ENCODE results near the gene ATP13A2.

Gene ATP13A2, protein sequence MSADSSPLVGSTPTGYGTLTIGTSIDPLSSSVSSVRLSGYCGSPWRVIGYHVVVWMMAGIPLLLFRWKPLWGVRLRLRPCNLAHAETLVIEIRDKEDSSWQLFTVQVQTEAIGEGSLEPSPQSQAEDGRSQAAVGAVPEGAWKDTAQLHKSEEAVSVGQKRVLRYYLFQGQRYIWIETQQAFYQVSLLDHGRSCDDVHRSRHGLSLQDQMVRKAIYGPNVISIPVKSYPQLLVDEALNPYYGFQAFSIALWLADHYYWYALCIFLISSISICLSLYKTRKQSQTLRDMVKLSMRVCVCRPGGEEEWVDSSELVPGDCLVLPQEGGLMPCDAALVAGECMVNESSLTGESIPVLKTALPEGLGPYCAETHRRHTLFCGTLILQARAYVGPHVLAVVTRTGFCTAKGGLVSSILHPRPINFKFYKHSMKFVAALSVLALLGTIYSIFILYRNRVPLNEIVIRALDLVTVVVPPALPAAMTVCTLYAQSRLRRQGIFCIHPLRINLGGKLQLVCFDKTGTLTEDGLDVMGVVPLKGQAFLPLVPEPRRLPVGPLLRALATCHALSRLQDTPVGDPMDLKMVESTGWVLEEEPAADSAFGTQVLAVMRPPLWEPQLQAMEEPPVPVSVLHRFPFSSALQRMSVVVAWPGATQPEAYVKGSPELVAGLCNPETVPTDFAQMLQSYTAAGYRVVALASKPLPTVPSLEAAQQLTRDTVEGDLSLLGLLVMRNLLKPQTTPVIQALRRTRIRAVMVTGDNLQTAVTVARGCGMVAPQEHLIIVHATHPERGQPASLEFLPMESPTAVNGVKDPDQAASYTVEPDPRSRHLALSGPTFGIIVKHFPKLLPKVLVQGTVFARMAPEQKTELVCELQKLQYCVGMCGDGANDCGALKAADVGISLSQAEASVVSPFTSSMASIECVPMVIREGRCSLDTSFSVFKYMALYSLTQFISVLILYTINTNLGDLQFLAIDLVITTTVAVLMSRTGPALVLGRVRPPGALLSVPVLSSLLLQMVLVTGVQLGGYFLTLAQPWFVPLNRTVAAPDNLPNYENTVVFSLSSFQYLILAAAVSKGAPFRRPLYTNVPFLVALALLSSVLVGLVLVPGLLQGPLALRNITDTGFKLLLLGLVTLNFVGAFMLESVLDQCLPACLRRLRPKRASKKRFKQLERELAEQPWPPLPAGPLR

DNA sequence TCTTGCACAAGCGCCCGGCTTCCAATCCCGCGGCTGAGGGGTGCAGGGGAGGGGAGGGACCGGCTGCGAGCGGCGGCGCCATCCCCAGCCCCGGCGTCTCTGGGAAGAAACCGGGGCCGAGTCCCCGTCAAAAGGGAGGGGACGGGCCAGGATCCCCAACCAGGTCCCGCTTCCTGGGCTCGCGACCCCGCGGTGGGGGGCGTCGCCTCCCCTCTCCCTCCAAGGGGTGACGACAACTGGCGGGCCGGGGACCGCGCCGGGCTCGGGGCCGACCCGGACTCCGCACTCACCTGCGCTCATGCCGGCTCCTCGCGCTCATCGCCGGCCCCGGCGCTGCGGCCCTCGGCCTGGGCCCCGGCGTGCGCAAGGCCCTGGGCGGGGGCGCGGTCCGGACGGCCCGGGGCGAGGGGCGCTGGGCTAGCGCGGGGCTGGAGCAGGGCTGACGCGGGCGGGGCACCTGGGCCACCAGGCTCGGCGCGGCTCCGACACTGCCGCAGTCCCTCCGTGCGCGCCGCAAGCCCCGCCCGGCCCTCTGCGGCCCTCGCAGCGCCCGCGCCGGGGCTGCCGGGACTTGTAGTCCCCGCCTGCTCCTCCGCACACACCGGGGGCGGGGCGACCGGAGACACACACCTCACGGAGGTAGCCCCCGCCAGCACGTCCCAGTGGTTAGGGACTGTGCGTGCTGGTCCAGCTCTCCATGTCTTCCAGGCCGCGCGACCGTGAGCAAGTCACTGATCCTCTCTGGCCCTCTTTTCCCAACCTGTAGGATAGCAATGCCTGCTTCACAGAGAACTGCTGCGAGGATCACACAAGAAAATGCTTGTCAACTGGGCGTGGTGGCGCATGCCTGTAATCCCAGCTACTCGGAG, at the start of gene ATP13A2:
TSS of gene ATP13A2 (minus strand) at position 490 of the 869 bp plus-strand sequence. CDS start at position 300, 190 bp downstream.
- H3K27me3 ChIP-seq (replicated peaks; ENCODE audit: control insufficient read depth, insufficient read depth, low read length) = no peaks in the 10 kb centered on the region
- peak within 1 kb of the TSS; percentile 83 for H3K4me3 ChIP-seq (ENCODE audit: low read length)
- H3K9ac ChIP-seq (ENCODE audit: low read length) = peak within 1 kb of the TSS; percentile 79
- peaks cover 31% of the 10 kb centered on the region for H3K4me1 ChIP-seq (ENCODE audit: control insufficient read depth, insufficient read depth, low read length)
- peak; percentile 89 for DNase-seq (ENCODE audit: low read depth)
- H3K9me3 ChIP-seq (ENCODE audit: control insufficient read depth, low read length) = no peaks in the 10 kb centered on the region
- no peaks in the 10 kb centered on the region for H3K36me3 ChIP-seq (ENCODE audit: control insufficient read depth, insufficient read depth, low read length, severe bottlenecking)

DNA sequence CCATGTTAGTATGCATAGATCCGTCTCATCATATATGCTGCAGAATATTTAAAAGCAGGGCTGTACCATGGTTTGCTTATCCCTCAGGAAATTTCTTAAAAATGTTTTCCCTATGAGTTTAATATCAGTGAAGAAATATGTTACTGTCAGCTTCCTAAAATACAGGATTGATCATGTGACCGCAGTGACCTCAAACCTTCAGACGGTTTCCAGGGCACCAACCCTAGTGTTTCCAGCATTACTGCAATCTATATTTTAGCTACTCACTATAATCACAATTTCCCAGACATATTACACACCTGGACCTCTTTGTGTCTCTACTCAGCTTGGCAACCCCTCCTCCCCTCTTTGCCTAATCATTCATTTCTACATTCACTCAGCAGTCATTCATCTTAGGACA, 49.8 kb upstream of the ATP13A2 start:
- Histone ChIP-seq H3K4me1 (ENCODE audit: control insufficient read depth, insufficient read depth, low read length) (peaks cover 15% of the 10 kb centered on the region), H3K27me3 (replicated peaks; ENCODE audit: control insufficient read depth, insufficient read depth, low read length) (peaks cover 6% of the 10 kb centered on the region), H3K4me3 (ENCODE audit: low read length) (no peak overlapping the region), H3K36me3 (ENCODE audit: control insufficient read depth, insufficient read depth, low read length, severe bottlenecking) (no peaks in the 10 kb centered on the region), H3K9me3 (ENCODE audit: control insufficient read depth, low read length) (peaks cover 11% of the 10 kb centered on the region), H3K9ac (ENCODE audit: low read length) (no peak overlapping the region)
- DNase-seq (ENCODE audit: low read depth) = no peak

DNA sequence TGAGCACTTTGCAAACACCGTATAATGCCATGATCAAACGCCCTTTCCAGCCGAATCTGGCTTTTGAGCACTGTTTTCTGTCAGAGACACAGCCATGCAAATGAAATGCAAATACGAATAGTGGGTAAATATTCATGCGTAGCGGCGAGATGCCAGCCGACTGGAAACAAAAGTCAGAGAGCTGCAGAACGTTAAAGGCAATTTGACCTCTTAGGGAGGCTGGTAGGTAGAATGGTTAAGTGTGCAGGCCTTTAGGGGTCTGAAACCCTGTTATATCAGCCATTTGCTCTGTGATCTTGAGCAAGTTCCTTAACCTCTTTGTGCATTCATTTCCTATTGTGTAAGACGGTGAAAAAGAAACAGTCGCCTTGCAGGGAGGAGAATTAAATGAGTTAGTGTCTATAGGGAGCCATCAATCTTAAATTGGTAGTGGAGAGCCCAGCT, 48.6 kb upstream of the ATP13A2 start:
- H3K27me3 ChIP-seq (replicated peaks; ENCODE audit: control insufficient read depth, insufficient read depth, low read length) = peaks cover 6% of the 10 kb centered on the region
- H3K4me1 ChIP-seq (ENCODE audit: control insufficient read depth, insufficient read depth, low read length) = peaks cover 15% of the 10 kb centered on the region
- no peaks in the 10 kb centered on the region for H3K36me3 ChIP-seq (ENCODE audit: control insufficient read depth, insufficient read depth, low read length, severe bottlenecking)
- H3K9ac ChIP-seq (ENCODE audit: low read length) = no peak overlapping the region
- no peak for DNase-seq (ENCODE audit: low read depth)
- H3K4me3 ChIP-seq (ENCODE audit: low read length) = no peak overlapping the region
- peaks cover 7% of the 10 kb centered on the region for H3K9me3 ChIP-seq (ENCODE audit: control insufficient read depth, low read length)

DNA sequence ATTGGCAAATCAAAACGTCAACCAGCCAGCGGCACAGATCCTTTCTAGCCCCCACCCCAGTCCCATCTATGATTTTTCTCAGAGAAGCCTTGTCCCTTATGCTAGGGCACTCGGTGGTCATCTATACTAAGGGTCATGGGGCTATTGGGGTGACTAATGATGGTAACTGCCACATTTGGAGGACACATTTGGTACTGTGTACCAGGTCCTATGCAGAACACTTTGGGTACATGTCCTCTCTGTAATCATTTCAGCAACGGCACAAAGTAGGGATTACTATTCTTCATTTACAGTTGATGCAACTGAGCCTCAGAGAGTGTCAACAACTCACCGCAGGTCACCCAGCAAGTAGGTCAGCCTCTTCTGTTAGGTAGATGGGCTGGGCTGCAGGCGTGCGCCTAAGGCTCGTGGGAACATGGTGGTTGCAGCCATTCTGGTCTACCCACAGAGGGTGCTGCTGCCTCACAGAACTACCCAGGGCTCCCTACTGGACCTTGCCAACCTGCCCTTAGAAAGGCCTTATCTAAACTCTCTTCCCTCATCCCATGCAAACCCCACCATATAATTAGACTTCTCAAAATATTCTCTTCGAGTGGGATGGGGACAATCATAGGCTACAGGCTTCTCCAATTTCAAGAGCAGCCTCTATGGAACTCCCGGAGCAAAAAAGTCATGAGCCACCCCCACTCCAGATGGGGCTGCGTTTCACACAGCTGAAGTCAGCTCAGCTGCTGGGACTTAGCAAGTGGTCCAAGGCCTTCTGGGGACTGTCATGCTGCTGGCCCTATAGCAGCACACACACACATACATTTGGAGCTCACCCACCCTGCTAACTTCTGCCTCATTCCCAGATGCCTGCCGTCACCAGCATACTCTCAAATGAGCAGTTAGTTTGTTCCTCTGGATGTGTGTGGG, 47.9 kb upstream of the ATP13A2 start:
- Histone ChIP-seq H3K9ac (ENCODE audit: low read length) (no peak overlapping the region), H3K9me3 (ENCODE audit: control insufficient read depth, low read length) (peaks cover under 1% of the 10 kb centered on the region), H3K36me3 (ENCODE audit: control insufficient read depth, insufficient read depth, low read length, severe bottlenecking) (no peaks in the 10 kb centered on the region), H3K27me3 (replicated peaks; ENCODE audit: control insufficient read depth, insufficient read depth, low read length) (peaks cover 6% of the 10 kb centered on the region), H3K4me1 (ENCODE audit: control insufficient read depth, insufficient read depth, low read length) (peaks cover 15% of the 10 kb centered on the region), H3K4me3 (ENCODE audit: low read length) (no peak overlapping the region)
- DNase-seq (ENCODE audit: low read depth) = peak; percentile 79

DNA sequence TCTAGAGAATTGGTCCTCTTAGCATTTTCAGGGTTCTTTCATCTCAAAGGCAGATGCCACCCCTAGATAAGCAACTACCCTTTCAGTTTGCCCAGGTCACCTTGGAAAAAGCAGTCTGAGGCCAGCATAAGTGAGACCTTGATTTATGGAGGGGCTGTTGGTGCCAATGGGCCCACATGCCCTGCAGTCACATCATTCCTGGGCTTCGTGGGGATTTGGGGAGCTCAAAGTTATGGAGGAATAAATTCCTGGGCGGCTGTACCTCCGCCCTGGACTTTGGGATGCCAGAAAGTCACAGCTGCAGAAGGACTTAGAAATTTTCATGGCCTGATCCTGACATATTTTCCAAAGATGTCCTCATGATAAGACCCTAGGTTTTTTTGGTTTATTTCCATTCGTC, 44.8 kb upstream of the ATP13A2 start:
- H3K4me1 ChIP-seq (ENCODE audit: control insufficient read depth, insufficient read depth, low read length) = peaks cover 22% of the 10 kb centered on the region
- peaks cover under 1% of the 10 kb centered on the region for H3K36me3 ChIP-seq (ENCODE audit: control insufficient read depth, insufficient read depth, low read length, severe bottlenecking)
- no peak overlapping the region for H3K9ac ChIP-seq (ENCODE audit: low read length)
- H3K9me3 ChIP-seq (ENCODE audit: control insufficient read depth, low read length) = no peaks in the 10 kb centered on the region
- peaks cover 6% of the 10 kb centered on the region for H3K27me3 ChIP-seq (replicated peaks; ENCODE audit: control insufficient read depth, insufficient read depth, low read length)
- no peak for DNase-seq (ENCODE audit: low read depth)
- no peak overlapping the region for H3K4me3 ChIP-seq (ENCODE audit: low read length)

DNA sequence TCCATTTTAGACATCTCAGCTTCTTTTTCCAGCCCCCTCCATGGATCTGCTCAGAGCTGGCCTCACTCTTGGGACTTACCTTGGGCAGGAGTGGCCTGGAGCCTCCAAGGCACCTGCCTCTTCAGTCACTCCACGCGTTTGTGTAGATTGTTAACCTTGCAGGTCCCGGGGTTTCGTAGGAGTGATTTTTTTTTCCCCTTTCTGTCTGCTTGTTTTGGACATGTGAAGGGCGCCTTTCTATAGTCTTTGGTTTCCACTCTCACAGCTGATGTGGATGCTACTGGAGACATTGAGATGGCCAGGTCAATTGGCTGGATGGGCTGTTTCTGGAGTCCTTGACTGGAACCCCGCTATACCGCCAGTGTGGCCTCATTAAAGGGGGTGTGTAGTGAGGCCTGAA, 44.1 kb upstream of the ATP13A2 start:
- Histone ChIP-seq H3K36me3 (ENCODE audit: control insufficient read depth, insufficient read depth, low read length, severe bottlenecking) (peaks cover 8% of the 10 kb centered on the region), H3K27me3 (replicated peaks; ENCODE audit: control insufficient read depth, insufficient read depth, low read length) (peaks cover 6% of the 10 kb centered on the region), H3K9ac (ENCODE audit: low read length) (no peak overlapping the region), H3K4me1 (ENCODE audit: control insufficient read depth, insufficient read depth, low read length) (peaks cover 21% of the 10 kb centered on the region), H3K9me3 (ENCODE audit: control insufficient read depth, low read length) (no peaks in the 10 kb centered on the region), H3K4me3 (ENCODE audit: low read length) (no peak overlapping the region)
- no peak for DNase-seq (ENCODE audit: low read depth)

DNA sequence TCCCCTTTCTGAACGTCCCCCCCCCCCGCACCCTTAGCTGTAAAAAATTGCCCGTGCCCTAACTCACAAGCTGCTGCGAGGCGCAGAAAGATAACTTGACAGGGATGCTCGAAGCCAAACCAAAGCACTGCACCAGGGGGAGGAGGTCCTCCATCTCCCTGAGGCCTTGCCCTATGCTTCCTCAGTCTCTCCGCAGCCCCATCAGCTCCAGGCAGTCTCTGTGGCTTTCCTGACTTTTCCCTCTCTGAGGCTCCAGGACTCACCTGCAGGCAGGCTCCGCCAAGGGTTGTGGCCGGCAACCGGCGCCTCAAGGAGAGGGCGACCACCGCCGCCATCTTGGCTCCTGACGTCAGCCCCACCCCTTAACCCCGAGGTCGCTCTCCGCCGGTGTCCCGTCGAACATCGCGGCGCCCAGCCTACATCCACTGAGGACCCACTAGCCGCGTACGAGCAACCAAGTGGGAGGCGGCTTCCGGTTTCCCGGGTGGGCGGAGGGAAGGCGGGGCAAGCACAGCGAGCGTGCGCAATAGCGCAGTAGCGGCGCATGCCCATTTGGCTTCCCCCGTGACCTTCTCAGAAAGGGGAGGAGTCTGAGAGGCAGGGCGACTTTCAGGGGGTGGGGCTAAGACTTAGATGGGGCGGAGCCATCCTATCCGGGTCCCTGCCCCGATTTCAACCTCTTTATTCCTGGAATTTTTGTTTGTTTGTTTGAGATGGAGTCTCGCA, 42.1 kb upstream of the ATP13A2 start, which contains the start of gene SDHB:
TSS of gene SDHB (minus strand) at position 348 of the 726 bp plus-strand sequence. CDS start at position 335, 13 bp downstream.
- Histone ChIP-seq H3K4me1 (ENCODE audit: control insufficient read depth, insufficient read depth, low read length) (peaks cover 13% of the 10 kb centered on the region), H3K9ac (ENCODE audit: low read length) (peak within 1 kb of the TSS; percentile 95), H3K4me3 (ENCODE audit: low read length) (peak within 1 kb of the TSS; percentile 97), H3K27me3 (replicated peaks; ENCODE audit: control insufficient read depth, insufficient read depth, low read length) (peaks cover 6% of the 10 kb centered on the region), H3K36me3 (ENCODE audit: control insufficient read depth, insufficient read depth, low read length, severe bottlenecking) (peaks cover 14% of the 10 kb centered on the region), H3K9me3 (ENCODE audit: control insufficient read depth, low read length) (no peaks in the 10 kb centered on the region)
- DNase-seq (ENCODE audit: low read depth) = peak; percentile 99

DNA sequence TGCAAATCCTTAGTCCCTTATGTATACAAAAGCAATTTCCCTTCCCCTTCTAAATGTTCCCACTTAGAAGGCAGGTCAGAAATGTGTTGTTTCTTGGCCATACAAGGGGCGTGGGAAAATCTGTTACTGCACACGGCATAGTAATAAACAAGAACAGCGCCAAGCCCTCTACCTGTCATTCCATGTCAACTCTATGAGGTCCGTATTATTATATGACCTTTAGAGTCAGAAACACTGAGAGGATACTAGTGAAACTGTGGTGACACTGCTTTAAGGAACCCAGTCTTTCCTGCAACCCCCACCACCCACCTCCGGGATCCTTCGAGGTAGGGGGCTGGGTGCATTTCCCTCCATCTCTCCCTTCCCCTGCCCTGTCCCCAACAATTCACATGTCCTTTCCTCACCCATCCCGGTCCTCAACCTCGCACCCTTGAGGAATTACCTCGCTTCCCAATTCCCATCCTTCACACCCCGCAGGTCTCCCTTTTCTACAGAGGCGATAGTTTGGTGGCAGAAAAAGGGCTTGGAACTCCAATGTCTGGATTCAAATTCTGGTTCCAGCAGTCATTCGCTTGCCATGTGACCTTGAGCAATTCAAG, 41.5 kb upstream of the ATP13A2 start:
- Histone ChIP-seq H3K9me3 (ENCODE audit: control insufficient read depth, low read length) (no peaks in the 10 kb centered on the region), H3K4me3 (ENCODE audit: low read length) (peak overlapping the region; percentile 97), H3K4me1 (ENCODE audit: control insufficient read depth, insufficient read depth, low read length) (peaks cover 13% of the 10 kb centered on the region), H3K36me3 (ENCODE audit: control insufficient read depth, insufficient read depth, low read length, severe bottlenecking) (peaks cover 14% of the 10 kb centered on the region), H3K9ac (ENCODE audit: low read length) (peak overlapping the region; percentile 95), H3K27me3 (replicated peaks; ENCODE audit: control insufficient read depth, insufficient read depth, low read length) (peaks cover 3% of the 10 kb centered on the region)
- DNase-seq (ENCODE audit: low read depth) = no peak

DNA sequence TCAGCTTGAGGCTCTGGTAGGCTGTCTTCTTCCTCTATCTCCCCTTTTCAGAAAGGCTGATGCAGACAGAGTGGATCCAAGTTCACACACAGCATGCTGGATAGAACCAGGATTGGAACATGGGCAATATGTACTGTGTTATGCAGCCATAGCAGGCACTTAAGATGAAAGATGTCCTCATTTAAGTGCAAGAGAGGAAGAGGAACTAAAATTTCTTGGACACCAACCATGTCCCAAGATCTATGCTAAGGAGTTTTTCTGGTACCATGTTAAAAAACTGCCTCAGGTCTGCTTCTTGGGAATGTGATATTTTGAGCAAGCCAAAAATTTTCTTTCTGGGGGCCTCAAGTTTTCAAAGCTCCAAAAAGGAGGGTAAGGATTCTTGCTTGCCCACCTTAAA, 40.9 kb upstream of the ATP13A2 start:
- H3K27me3 ChIP-seq (replicated peaks; ENCODE audit: control insufficient read depth, insufficient read depth, low read length) = no peaks in the 10 kb centered on the region
- peak overlapping the region; percentile 97 for H3K4me3 ChIP-seq (ENCODE audit: low read length)
- peak overlapping the region; percentile 95 for H3K9ac ChIP-seq (ENCODE audit: low read length)
- H3K36me3 ChIP-seq (ENCODE audit: control insufficient read depth, insufficient read depth, low read length, severe bottlenecking) = peaks cover 14% of the 10 kb centered on the region
- DNase-seq (ENCODE audit: low read depth) = no peak
- H3K4me1 ChIP-seq (ENCODE audit: control insufficient read depth, insufficient read depth, low read length) = peaks cover 13% of the 10 kb centered on the region
- no peaks in the 10 kb centered on the region for H3K9me3 ChIP-seq (ENCODE audit: control insufficient read depth, low read length)

Measured in adipocyte (in vitro differentiated cells).